DMS114 treated with DMSO at 0.1 percent for 48 hours (cell line): ENCODE measurements around the gene ABI3.
"Not testable (repeated sequence)": the region's sequence is repeated elsewhere in the genome, so short reads cannot be mapped to it uniquely, and the experiment has no call there.

Source experiments
- DNase-seq: peaks from one replicate; lab custom pipeline; 2025; ENCODE audit not compliant: unreplicated experiment; lab: John Stamatoyannopoulos, UW

Gene ABI3, protein sequence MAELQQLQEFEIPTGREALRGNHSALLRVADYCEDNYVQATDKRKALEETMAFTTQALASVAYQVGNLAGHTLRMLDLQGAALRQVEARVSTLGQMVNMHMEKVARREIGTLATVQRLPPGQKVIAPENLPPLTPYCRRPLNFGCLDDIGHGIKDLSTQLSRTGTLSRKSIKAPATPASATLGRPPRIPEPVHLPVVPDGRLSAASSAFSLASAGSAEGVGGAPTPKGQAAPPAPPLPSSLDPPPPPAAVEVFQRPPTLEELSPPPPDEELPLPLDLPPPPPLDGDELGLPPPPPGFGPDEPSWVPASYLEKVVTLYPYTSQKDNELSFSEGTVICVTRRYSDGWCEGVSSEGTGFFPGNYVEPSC

DNA sequence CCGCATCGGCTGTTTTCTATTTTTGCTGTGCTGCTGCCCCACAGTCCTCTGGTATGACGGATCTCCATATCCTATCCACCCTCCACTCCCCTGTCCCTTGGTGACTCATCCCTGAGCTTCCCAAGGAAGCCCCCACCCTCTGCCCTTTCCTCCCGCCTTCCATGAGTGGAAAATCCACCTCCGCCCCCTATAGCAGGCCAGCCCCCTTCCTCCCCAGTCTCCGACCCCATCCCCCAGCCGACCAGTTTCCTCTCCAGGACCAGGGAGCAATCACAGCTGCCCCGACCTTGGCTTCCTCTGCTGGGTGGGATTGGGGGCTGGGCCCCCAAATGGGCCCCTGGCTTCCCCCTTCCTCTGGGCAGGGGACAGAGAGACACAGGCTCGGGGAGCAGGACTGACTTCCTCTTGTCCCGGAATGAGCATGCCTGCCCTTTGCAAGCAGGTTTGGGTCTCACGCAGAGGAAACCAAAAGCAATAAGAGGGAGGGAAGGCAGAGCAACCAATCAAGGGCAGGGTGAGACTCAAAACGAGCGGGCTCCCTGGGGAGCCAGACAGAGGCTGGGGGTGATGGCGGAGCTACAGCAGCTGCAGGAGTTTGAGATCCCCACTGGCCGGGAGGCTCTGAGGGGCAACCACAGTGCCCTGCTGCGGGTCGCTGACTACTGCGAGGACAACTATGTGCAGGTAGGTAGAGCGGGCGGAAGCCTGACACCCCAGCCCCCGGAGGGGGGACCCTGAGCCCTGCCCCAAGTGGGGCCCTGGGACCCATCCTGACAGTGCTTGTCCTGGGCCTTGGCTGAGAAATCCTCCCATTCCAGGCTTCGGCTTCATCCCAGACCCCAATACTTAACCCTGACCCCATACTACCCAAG is at the start of gene ABI3, which contains the start of gene GNGT2:
TSS of gene ABI3 (plus strand) at position 550 of the 872 bp plus-strand sequence. CDS start at position 568, 18 bp downstream.
TSS of gene GNGT2 (minus strand) at position 417 of the 872 bp plus-strand sequence. CDS start 3,152 bp downstream, outside the sequence.
- DNase-seq = no peak

GRCh38 chr17:49162866-49163265 is 47.6 kb upstream of the ABI3 start:
- DNase-seq = no peak

GRCh38 chr17:49165143-49165542 is 45.4 kb upstream of the ABI3 start:
- no peak for DNase-seq

- DNase-seq = no peak
Observed at GRCh38 chr17:49168706-49169105, 41.8 kb upstream of the ABI3 start.

GRCh38 chr17:49170216-49170615 is 40.3 kb upstream of the ABI3 start:
- DNase-seq = no peak

GRCh38 chr17:49170711-49171110 is 39.8 kb upstream of the ABI3 start:
- not testable (repeated sequence) for DNase-seq

GRCh38 chr17:49175978-49176377 is 34.5 kb upstream of the ABI3 start:
- DNase-seq = not testable (repeated sequence)

- peak; percentile 6 for DNase-seq
Observed at GRCh38 chr17:49180303-49180702, 30.2 kb upstream of the ABI3 start.

DNA sequence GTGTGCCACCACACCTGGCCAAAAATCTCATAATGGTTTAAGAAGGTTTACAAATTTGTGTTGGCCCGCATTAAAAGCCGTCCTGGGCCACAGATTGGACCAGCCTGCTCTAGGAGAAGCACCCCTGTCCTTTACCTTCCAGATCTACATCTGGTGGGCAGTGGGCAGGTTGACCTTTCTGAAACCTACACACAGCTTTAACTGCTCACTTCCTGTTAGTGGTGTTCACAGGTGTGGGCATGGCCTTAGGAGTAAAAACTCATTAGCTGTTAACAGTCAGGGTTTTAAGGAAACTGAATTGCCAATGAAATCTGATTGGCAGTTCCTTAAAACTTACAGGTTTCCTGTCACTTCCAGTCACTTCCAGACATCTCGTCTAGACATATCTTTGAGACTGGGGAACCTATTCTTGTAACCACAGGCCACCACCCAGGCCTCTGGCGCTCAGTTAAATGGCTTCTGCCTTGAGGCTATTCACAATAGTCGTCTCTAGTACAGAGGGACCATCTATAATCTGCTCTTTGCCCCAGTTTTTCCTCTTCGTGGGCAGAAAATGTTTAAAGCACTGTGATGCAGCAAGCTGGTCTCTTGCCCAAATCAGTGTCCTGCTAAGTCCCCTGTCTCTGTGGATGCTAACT is 29.4 kb upstream of the ABI3 start:
- no peak for DNase-seq

DNA sequence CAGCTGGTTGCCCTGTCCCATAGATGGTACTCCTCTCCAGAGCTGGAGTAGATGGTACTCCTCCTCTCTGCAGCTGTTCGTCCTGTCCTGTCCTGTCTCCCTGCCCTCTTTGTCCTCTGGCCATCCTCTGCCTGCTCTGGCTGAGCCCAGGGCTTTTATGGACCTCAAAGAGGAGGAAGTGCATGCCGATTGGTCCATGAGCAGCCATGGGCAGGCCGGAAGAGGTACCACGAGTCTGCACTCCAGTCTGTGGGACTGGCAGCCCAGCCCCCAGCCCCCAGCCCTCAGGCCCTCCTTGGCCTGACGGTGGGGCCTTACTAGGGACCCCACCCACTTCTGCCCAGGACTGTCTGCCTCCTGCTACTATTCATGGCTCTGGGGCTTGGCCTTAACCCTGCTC is 27.2 kb upstream of the ABI3 start:
- DNase-seq = no peak

- no peak for DNase-seq
Observed at GRCh38 chr17:49183801-49184200, 26.7 kb upstream of the ABI3 start.

DNA sequence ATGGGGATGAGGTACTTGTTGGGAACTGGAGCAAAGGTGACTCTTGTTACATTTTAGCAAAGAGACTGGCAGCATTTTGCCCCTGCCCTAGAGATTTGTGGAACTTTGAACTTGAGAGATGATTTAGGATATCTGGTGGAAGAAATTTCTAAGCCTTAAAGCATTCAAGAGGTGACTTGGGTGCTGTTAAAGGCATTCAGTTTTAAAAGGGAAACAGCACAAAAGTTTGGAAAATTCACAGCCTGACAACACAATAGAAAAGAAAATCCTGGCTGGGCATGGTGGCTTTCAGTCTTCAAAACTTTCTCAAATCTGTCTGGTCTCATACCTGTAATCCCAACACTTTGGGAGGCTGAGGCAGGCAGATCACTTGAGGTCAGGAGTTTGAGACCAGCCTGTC is 26.0 kb upstream of the ABI3 start:
- DNase-seq = not testable (repeated sequence)

DNA sequence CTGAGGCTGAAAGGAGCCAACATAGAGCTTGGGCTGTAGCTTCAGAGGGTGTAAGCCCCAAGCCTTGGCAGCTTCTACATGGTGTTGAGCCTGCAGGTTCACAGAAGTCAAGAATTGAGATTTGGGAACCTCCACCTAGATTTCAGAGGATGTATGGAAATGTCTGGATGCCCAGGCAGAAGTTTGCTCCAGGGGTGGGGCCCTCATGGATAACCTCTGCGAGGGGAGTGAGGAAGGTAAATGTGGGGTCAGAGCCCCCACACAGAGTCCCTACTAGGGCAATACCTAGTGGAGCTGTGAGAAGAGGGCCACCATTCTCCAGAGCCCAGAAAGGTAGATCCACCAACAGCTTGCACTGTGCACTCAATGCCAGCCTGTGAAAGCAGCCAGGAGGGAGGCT is 25.1 kb upstream of the ABI3 start:
- DNase-seq = not testable (repeated sequence)

GRCh38 chr17:49187301-49187700 is 23.2 kb upstream of the ABI3 start:
- DNase-seq = no peak

DNA sequence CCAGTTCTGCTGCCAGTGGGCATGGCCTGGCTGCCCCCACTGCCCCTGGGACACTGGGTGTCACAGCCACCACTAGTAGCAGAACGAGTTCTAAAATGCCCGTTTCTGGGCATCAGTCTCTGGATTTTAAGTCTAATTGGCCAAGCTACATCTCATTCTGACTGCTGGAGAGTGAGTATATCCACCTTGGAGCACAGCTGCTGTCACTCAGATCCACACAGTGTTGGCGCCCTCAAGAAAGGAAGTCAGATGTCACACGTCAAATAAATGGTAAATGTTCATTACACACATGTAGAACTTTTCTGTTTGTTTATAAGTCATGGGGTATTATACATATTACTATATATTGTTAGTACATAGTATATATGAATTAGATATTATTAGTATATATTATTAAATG is 19.6 kb upstream of the ABI3 start:
- no peak for DNase-seq

- no peak for DNase-seq
Observed at GRCh38 chr17:49191409-49191916, 19.0 kb upstream of the ABI3 start.

- DNase-seq = peak; percentile 94
Observed at GRCh38 chr17:49191917-49192741, 18.4 kb upstream of the ABI3 start.

DNA sequence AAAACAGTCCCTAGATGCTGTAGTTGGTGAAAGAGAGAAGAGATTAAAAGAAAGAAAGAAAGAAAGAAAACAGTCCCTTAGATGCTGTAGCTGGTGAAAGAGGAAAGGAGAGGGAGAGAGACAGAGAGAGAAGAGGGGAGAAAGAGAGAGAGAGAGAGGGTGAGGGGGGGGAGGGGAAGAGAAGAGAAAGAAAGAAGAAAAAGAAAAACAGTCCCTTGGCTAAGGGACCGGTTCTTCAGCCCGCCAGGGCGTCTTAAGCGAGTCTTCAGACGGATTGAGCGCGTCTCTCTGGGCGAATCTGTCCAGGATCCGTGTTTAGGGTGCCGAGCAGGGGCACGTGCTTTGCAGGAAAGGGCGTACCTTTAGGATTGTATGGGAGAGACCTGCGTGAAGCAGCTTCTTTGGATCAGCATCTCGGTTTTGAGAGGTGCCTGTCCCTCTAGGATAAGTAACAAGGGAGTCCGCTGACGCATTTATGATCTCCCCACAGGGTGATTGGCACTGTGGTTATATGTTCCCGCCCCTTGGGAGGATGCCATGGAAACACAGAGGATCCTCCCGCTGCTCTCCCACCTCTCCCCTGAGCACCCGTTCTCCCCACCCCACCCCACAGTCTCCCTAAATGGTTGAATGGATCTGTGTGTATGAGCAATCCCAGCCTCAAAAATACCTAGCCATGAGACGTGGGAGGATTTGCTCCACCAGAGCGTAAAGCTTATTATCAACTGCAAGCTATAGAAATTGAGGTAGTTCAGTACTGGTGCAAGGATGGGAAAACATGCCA is 16.8 kb upstream of the ABI3 start:
- DNase-seq = peak; percentile 58

DNA sequence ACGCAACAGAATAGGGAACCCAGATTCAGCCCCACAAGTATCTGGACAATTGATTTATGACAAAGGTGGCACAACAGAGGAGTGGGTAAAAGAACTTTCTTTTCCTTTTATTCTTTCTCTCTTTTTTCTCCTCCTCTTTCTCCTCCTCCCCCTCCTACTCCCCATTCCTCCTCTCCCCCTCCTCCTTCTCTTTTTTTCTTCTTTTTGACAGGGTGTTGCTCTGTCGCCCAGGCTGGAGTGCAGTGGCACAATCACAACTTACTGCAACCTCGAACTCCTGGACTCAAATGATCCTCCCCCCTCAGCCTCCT is 16.3 kb upstream of the ABI3 start:
- DNase-seq = no peak

GRCh38 chr17:49195751-49196150 is 14.8 kb upstream of the ABI3 start:
- DNase-seq = no peak
